ENCODE results near the gene ADAM10. TPM values are rescaled to one million over a fixed set of nuclear protein-coding genes. Genes with fewer than 3 reads are reported as not detected.

ADAM10 gene
- polyA plus RNA-seq, 1 donor, result 110 TPM

- DNase-seq, result no peak
- Histone ChIP-seq H3K9me3 (ENCODE audit: control insufficient read depth, low read depth, low read length) (no peaks in the 10 kb centered on the region), H3K36me3 (ENCODE audit: control insufficient read depth, insufficient read depth, low read length) (no peaks in the 10 kb centered on the region), H3K27ac (ENCODE audit: low read length) (no peak overlapping the region), H3K27me3 (ENCODE audit: control insufficient read depth, insufficient read depth, low read length) (no peaks in the 10 kb centered on the region), H3K4me3 (ENCODE audit: low read length) (no peak overlapping the region), H3K4me1 (ENCODE audit: control insufficient read depth, insufficient read depth, low read length) (no peaks in the 10 kb centered on the region)
- WGBS (ENCODE audit: insufficient coverage, low lambda C conversion rate), result 80% methylated on average over 1 of the region's 22 CpGs
These were observed 208.0 kb downstream of the ADAM10 start for GRCh38 chr15:58541410-58542087.

- Histone ChIP-seq H3K27ac (ENCODE audit: low read length) (no peak overlapping the region), H3K27me3 (ENCODE audit: control insufficient read depth, insufficient read depth, low read length) (no peaks in the 10 kb centered on the region), H3K9me3 (ENCODE audit: control insufficient read depth, low read depth, low read length) (no peaks in the 10 kb centered on the region), H3K36me3 (ENCODE audit: control insufficient read depth, insufficient read depth, low read length) (no peaks in the 10 kb centered on the region), H3K4me1 (ENCODE audit: control insufficient read depth, insufficient read depth, low read length) (no peaks in the 10 kb centered on the region), H3K4me3 (ENCODE audit: low read length) (no peak overlapping the region)
- DNase-seq, result no peak
- no CpG with 5 or more reads among the region's 1 CpG for WGBS (ENCODE audit: insufficient coverage, low lambda C conversion rate)
These were observed 210.0 kb downstream of the ADAM10 start for GRCh38 chr15:58539548-58539947.

- Histone ChIP-seq H3K4me1 (ENCODE audit: control insufficient read depth, insufficient read depth, low read length) (no peaks in the 10 kb centered on the region), H3K27me3 (ENCODE audit: control insufficient read depth, insufficient read depth, low read length) (no peaks in the 10 kb centered on the region), H3K27ac (ENCODE audit: low read length) (no peak overlapping the region), H3K36me3 (ENCODE audit: control insufficient read depth, insufficient read depth, low read length) (no peaks in the 10 kb centered on the region), H3K9me3 (ENCODE audit: control insufficient read depth, low read depth, low read length) (no peaks in the 10 kb centered on the region), H3K4me3 (ENCODE audit: low read length) (no peak overlapping the region)
- 90% methylated on average over 3 of the region's 3 CpGs for WGBS (ENCODE audit: insufficient coverage, low lambda C conversion rate)
- DNase-seq, result no peak
These were observed 210.6 kb downstream of the ADAM10 start for GRCh38 chr15:58538901-58539300.

Other genes with a start within 250 kb of the ADAM10 start
- gene MINDY2, start 21.6 kb upstream of the ADAM10 start, polyA plus RNA-seq, result 12.3 TPM
- 92.9 TPM for gene SLTM, start 184.0 kb upstream of the ADAM10 start, polyA plus RNA-seq
- 30.7 TPM for gene RNF111, start 238.0 kb upstream of the ADAM10 start, polyA plus RNA-seq